Heart left ventricle (tissue), 16 donors: ENCODE results near the gene FAM219A. TPM values are rescaled to one million over a fixed set of nuclear protein-coding genes. Genes with fewer than 3 reads are reported as not detected.
A peak's percentile ranks its signal among the peaks of the same experiment; 100 is the strongest.

Source experiments
- ATAC-seq, 4 donors: fragments of 200-7000 bp; cut with Tn5 transposase; one replicate each; pipeline ENCODE4 v1.9.1; 2020 to 2022; ENCODE audit warnings: moderate library complexity in 4 of 4, mild to moderate bottlenecking in 3 of 4, moderate number of reproducible peaks in 1 of 4
- DNase-seq, 5 donors: peaks; one replicate each; pipeline ENCODE4 v3.0.0-alpha.2; 2020
- H3K27ac ChIP-seq, 12 donors: fragments of 200-600 bp; sonication (generic) in 4 of 12; one replicate each; pipeline versions ENCODE4 v1.5.0 to v1.8.0; 2016 to 2022; ENCODE audit warnings: mild to moderate bottlenecking in 2 of 12
- H3K27me3 ChIP-seq, 9 donors: fragments of 200-600 bp; sonication (generic) in 2 of 9; one replicate each; pipeline versions ENCODE4 v1.5.1 to v1.8.0; 2016 to 2022; ENCODE audit warnings: mild to moderate bottlenecking in 3 of 9
- H3K36me3 ChIP-seq, 9 donors: fragments of 200-600 bp; sonication (generic) in 2 of 9; one replicate each; pipeline versions ENCODE4 v1.5.0 to v1.8.0; 2018 to 2022; ENCODE audit warnings: mild to moderate bottlenecking in 2 of 9
- H3K4me1 ChIP-seq, 12 donors: fragments of 200-600 bp; sonication (generic) in 4 of 12; one replicate each; pipeline versions ENCODE4 v1.5.0 to v1.8.0; 2016 to 2022; ENCODE audit warnings: mild to moderate bottlenecking in 3 of 12
- H3K4me3 ChIP-seq, 12 donors: fragments of 200-600 bp; sonication (generic) in 4 of 12; one replicate each; pipeline versions ENCODE4 v1.5.0 to v1.8.0; 2017 to 2022; ENCODE audit warnings: mild to moderate bottlenecking in 9 of 12, moderate library complexity in 4 of 12
- H3K9me3 ChIP-seq, 12 donors: fragments of 200-600 bp; sonication (generic) in 4 of 12; one replicate each; pipeline versions ENCODE4 v1.5.0 to v1.8.0; 2016 to 2022; ENCODE audit warnings: mild to moderate bottlenecking in 1 of 12
- CTCF ChIP-seq, 12 donors: fragments of 200-600 bp; sonication (generic) in 4 of 12; IDR thresholded peaks; one replicate each; pipeline versions ENCODE4 v1.5.0 to v1.8.0; 2018 to 2022; ENCODE audit warnings: antibody characterized with exemption in 12 of 12, mild to moderate bottlenecking in 5 of 12
- POLR2A ChIP-seq, 2 donors: fragments of 450-650 bp; IDR thresholded peaks; one replicate each; pipeline ENCODE4 v1.6.1; 2017; ENCODE audit warnings: antibody characterized with exemption in 2 of 2, mild to moderate bottlenecking in 2 of 2, moderate library complexity in 2 of 2
- WGBS, 4 donors: extraction: QIAGEN DNeasy Blood & Tissue Kit in 2 of 4; methylation state at CpG; one replicate each; pipeline versions ENCODE4 v1.1.5 to v1.1.7; 2013 to 2018; 5-methylcytosine and 5-hydroxymethylcytosine counted together
- intact Hi-C, 10 donors: fragments of 100-400 bp; cut with DNase I; formaldehyde crosslinking; loops; one replicate each; pipeline versions ENCODE4 v1.11.1 to v1.14.2; 2022
- polyA plus RNA-seq, 2 donors: library from polyadenylated mRNA; stranded (reverse); fragments of 200-250 nt; gene quantifications; one replicate each; pipeline ENCODE4 v1.2.3, GENCODE V29; 2013
- total RNA-seq, 9 donors: library from RNA; depleted of rRNA in 2 of 9; stranded (reverse); fragments of >200 nt in 2 of 9; fragmentation: NEBNext Ultra II Directional in 3 of 9; extraction: Animal tissue kit (Norgen Biotek cat#: 25700) in 3 of 9; gene quantifications; one replicate each; pipeline versions ENCODE4 v1.1.0 to v1.2.4, GENCODE V29; 2016 to 2023
- donor health status: ischemic (EF 13 %, LVEDD 7.1; RV severe dilation, severe dysfunction).
- donor health status: healthy with polysubstance abuse.
- donor health status: DM: no; HTN: yes; CAD: no.
- donor health status: DM: no; HTN: no; CAD: no.
- donor health status: ischemic (EF 25% LVEDD 6.9; RV normal size, moderate dysfunction).
- donor health status: ischemic (EF 25% LVEDD 5.7; RV mildly dilated, moderate dysfunction).
- donor health status: healthy.
- donor health status: DM: yes; HTN: yes; CAD: no.
- donor health status: ischemic (EF 35%, LVEDD 5.7; RV mildly dilated, moderate dysfunction).
- donor health status: nonischemic (EF 11% LVEDD 7.7; RV severe dilation, severe dysfunction).
- donor health status: DM: yes; HTN: yes; CAD: no.
- donor health status: PGD.
- donor health status: ischemic (EF 29% LVEDD 5.4; RV normal size, mild dysfunction).
- donor health status: nonischemic (EF 23%, LVEDD 6.1; RV moderate dilation, normal function).

FAM219A gene
- total and polyA plus RNA-seq, 11 donors = 12.7 to 39.1 (median 25.9) TPM

- no peak overlapping the region for H3K27ac ChIP-seq
- peaks cover 3 to 80% (median 61%) of the 10 kb centered on the region in 9 donors for H3K36me3 ChIP-seq
- TF ChIP-seq CTCF (IDR thresholded peaks at IDR 0.05) = no peak
- TF ChIP-seq POLR2A (IDR thresholded peaks at IDR 0.05) = no peak
- H3K4me1 ChIP-seq = peaks cover 0 to 6% (median 0%) of the 10 kb centered on the region in 12 donors
- H3K27me3 ChIP-seq = no peaks in the 10 kb centered on the region
- 81 to 94% (median 89%) methylated on average over 4 of the region's 4 CpGs for WGBS, 4 donors
- no peaks in the 10 kb centered on the region for H3K9me3 ChIP-seq
- DNase-seq (no peak), ATAC-seq (no peak)
- intact Hi-C loops = loop anchor here (5.0 to 10.0 kb wide), 8 partner anchors 33 to 195 kb away; no protein-coding TSS in a partner anchor
- H3K4me3 ChIP-seq = no peak overlapping the region
Measured at GRCh38 chr9:34399729-34400128, 58.6 kb downstream of the FAM219A start.

GRCh38 chr9:34398875-34399274 lies 59.5 kb downstream of the FAM219A start:
- intact Hi-C loops = loop anchor here in 1 of 10 donors (5.0 kb wide), 1 partner anchor 33 kb away; no protein-coding TSS in a partner anchor
- no peak for DNase-seq
- WGBS, 4 donors = 89 to 100% (median 100%) methylated on average over 1 of the region's 1 CpG

GRCh38 chr9:34396276-34397214 lies 61.8 kb downstream of the FAM219A start:
- TF ChIP-seq CTCF (IDR thresholded peaks at IDR 0.05) = no peak
- TF ChIP-seq POLR2A (IDR thresholded peaks at IDR 0.05) = no peak

More at GRCh38 chr9:34398875-34399274, 59.5 kb downstream of the FAM219A start:
- TF ChIP-seq POLR2A (IDR thresholded peaks at IDR 0.05) (no peak), CTCF (IDR thresholded peaks at IDR 0.05) (no peak)
- Histone ChIP-seq H3K4me1 (peaks cover 0 to 5% (median 0%) of the 10 kb centered on the region in 12 donors), H3K4me3 (no peak overlapping the region), H3K36me3 (peaks cover 3 to 72% (median 54%) of the 10 kb centered on the region in 9 donors), H3K27ac (no peak overlapping the region), H3K27me3 (no peaks in the 10 kb centered on the region), H3K9me3 (no peaks in the 10 kb centered on the region)
- ATAC-seq = peak in 1 of 4 donors; percentile 8

GRCh38 chr9:34392511-34392910 lies 65.9 kb downstream of the FAM219A start:
- TF ChIP-seq CTCF (IDR thresholded peaks at IDR 0.05) (no peak), POLR2A (IDR thresholded peaks at IDR 0.05) (no peak)
- Histone ChIP-seq H3K36me3 (peaks cover 0 to 10% (median 0%) of the 10 kb centered on the region in 9 donors), H3K4me3 (no peak overlapping the region), H3K4me1 (peaks cover 0 to 8% (median 0%) of the 10 kb centered on the region in 12 donors), H3K27ac (peak overlapping the region in 4 of 12 donors; percentile 6 to 41 (median 38)), H3K27me3 (no peaks in the 10 kb centered on the region), H3K9me3 (no peaks in the 10 kb centered on the region)
- WGBS, 4 donors = 40 to 62% (median 44%) methylated on average over 1 of the region's 1 CpG
- ATAC-seq (peak; percentile 59 to 76 (median 63)), DNase-seq (no peak)
- intact Hi-C loops = no loop called here

More at GRCh38 chr9:34396276-34397214, 61.8 kb downstream of the FAM219A start:
- peaks cover 0 to 8% (median 0%) of the 10 kb centered on the region in 12 donors for H3K4me1 ChIP-seq
- ATAC-seq = no peak
- WGBS, 4 donors = 76 to 80% (median 77%) methylated on average over 7 of the region's 7 CpGs
- no peak overlapping the region for H3K4me3 ChIP-seq
- no peaks in the 10 kb centered on the region for H3K9me3 ChIP-seq
- no peak for DNase-seq
- peaks cover 0 to 48% (median 32%) of the 10 kb centered on the region in 9 donors for H3K36me3 ChIP-seq
- no peak overlapping the region for H3K27ac ChIP-seq
- H3K27me3 ChIP-seq = no peaks in the 10 kb centered on the region
- intact Hi-C loops = loop anchor here in 1 of 10 donors (5.0 kb wide), 1 partner anchor 36 kb away; no protein-coding TSS in a partner anchor
